ENCODE measurements around the gene SET. TPM values are rescaled to one million over a fixed set of nuclear protein-coding genes. Genes with fewer than 3 reads are reported as not detected.
A peak's percentile ranks its signal among the peaks of the same experiment; 100 is the strongest.

The SET gene
- polyA plus RNA-seq, 1 of the 3 experiments (the other 2 are of a cell fraction): 64.6 TPM

GRCh38 chr9:128712451-128713410 lies 23.7 kb downstream of the SET start:
- WGBS (ENCODE audit: low lambda C conversion rate): 89% methylated on average over 13 of the region's 26 CpGs
- Histone ChIP-seq H3K36me3 (replicated peaks in 1 of 2; ENCODE audit: control insufficient read depth in 1 of 2, insufficient read depth in 2 of 2, low read length in 1 of 2) (no peaks in the 10 kb centered on the region), H3K4me3 (ENCODE audit: low read depth in 2 of 2, low read length in 1 of 2) (no peak overlapping the region), H3K79me2 (ENCODE audit: insufficient read depth) (no peaks in the 10 kb centered on the region), H3K4me2 (no peak overlapping the region), H4K20me1 (ENCODE audit: insufficient read depth) (no peaks in the 10 kb centered on the region), H3F3A (replicated peaks; ENCODE audit: insufficient read depth) (no peaks in the 10 kb centered on the region), H3K9me3 (no peaks in the 10 kb centered on the region), H3K9ac (no peak overlapping the region), H3K4me1 (ENCODE audit: control insufficient read depth in 1 of 2, insufficient read depth in 2 of 2, low read depth in 1 of 2, low read length in 1 of 2) (peaks cover 0 to 3% of the 10 kb centered on the region in 2 experiments; a peak in 1 of 4 replicates), H2AFZ (ENCODE audit: low read depth) (no peak overlapping the region), H3K27me3 (ENCODE audit: insufficient read depth) (no peaks in the 10 kb centered on the region), H3K9me2 (no peaks in the 10 kb centered on the region), H3K27ac (ENCODE audit: low read depth in 2 of 2, low read length in 1 of 2) (no peak overlapping the region)
- ChIA-PET CTCF (interaction anchor here (1.0 to 2.9 kb wide), 3 partner anchors 9 to 274 kb away, joined by 3 to 16 read pairs (median 4); partner anchors contain the start of gene PKN3), POLR2A (no interaction called here)
- DNase-seq: peak; percentile 17
- TF ChIP-seq EP300 (IDR thresholded peaks at IDR 0.05; ENCODE audit: borderline replicate concordance in 1 of 2, low read depth in 1 of 2, low read length in 1 of 2) (no peak), JUND (IDR thresholded peaks at IDR 0.05) (no peak), RFX5 (IDR thresholded peaks at IDR 0.05; ENCODE audit: low read length) (no peak), CTCF (IDR thresholded peaks at IDR 0.05) (no peak), CHD2 (IDR thresholded peaks at IDR 0.05; ENCODE audit: low read length, partially characterized antibody) (no peak), GABPA (IDR thresholded peaks at IDR 0.05; ENCODE audit: low read depth) (no peak), FOXJ3 (CRISPR knock-in tag; IDR thresholded peaks at IDR 0.05) (no peak), MEF2A (IDR thresholded peaks at IDR 0.05; ENCODE audit: borderline replicate concordance, low read depth) (no peak), TEAD4 (IDR thresholded peaks at IDR 0.05; ENCODE audit: borderline replicate concordance, insufficient read depth) (no peak), REST (IDR thresholded peaks at IDR 0.05; ENCODE audit: low read depth, low read length) (no peak), IRF3 (IDR thresholded peaks at IDR 0.05; ENCODE audit: low read depth, low read length) (no peak), FOSL2 (IDR thresholded peaks at IDR 0.05; ENCODE audit: borderline replicate concordance, low read depth) (no peak), TCF12 (IDR thresholded peaks at IDR 0.05) (no peak), ELF1 (IDR thresholded peaks at IDR 0.05) (no peak), USF1 (IDR thresholded peaks at IDR 0.05; ENCODE audit: borderline replicate concordance, low read depth) (no peak), SMC3 (IDR thresholded peaks at IDR 0.05; ENCODE audit: low read depth, low read length) (no peak), USF2 (IDR thresholded peaks at IDR 0.05; ENCODE audit: borderline replicate concordance, low read depth, low read length) (no peak), GATA2 (CRISPR knock-in tag; IDR thresholded peaks at IDR 0.05) (no peak)

Data from SK-N-SH (cell line).